Right ventricle myocardium superior (tissue), 1 donor: ENCODE data around the gene MED15. TPM values are rescaled to one million over a fixed set of nuclear protein-coding genes. Genes with fewer than 3 reads are reported as not detected.

Experiments
- ATAC-seq: fragments of 200-7000 bp; cut with Tn5 transposase; one replicate; pipeline ENCODE4 v1.9.1; 2020; ENCODE audit warnings: mild to moderate bottlenecking; ENCODE audit not compliant: poor library complexity
- DNase-seq: peaks from one replicate; pipeline ENCODE4 v3.0.0-alpha.2; 2020
- intact Hi-C: fragments of 100-400 bp; cut with DNase I; formaldehyde crosslinking; loops from one replicate; pipeline ENCODE4 v1.11.2; 2022
- total RNA-seq: library from RNA; stranded (reverse); fragmentation: NEBNext Ultra II Directional; extraction: Animal tissue kit (Norgen Biotek cat#: 25700); gene quantifications from one replicate; pipeline ENCODE4 v1.2.1, GENCODE V29; 2021
- donor health status: DM: no; HTN: yes; CAD: no; lungs with severe emphysema.

The MED15 gene
- total RNA-seq, 1 donor from 2014 or later, result 36.3 TPM

GRCh38 chr22:20622650-20623339 is 115.4 kb downstream of the MED15 start:
- DNase-seq, result no peak
- no peak for ATAC-seq

GRCh38 chr22:20624161-20624616 is 116.8 kb downstream of the MED15 start:
- intact Hi-C loops, result loop anchor here (10.0 kb wide), 1 partner anchor 51 kb away; no protein-coding TSS in a partner anchor

More at GRCh38 chr22:20622650-20623339, 115.4 kb downstream of the MED15 start:
- intact Hi-C loops, result loop anchor here (10.0 kb wide), 1 partner anchor 52 kb away; no protein-coding TSS in a partner anchor

GRCh38 chr22:20625270-20625669 is 117.9 kb downstream of the MED15 start:
- no peak for DNase-seq
- intact Hi-C loops, result loop anchor here (10.0 kb wide), 1 partner anchor 50 kb away; no protein-coding TSS in a partner anchor
- no peak for ATAC-seq

More at GRCh38 chr22:20624161-20624616, 116.8 kb downstream of the MED15 start:
- no peak for ATAC-seq
- DNase-seq, result no peak

GRCh38 chr22:20626811-20627210 is 119.4 kb downstream of the MED15 start:
- no peak for ATAC-seq
- intact Hi-C loops, result loop anchor here (10.0 kb wide), 1 partner anchor 48 kb away; no protein-coding TSS in a partner anchor
- DNase-seq, result no peak

- ATAC-seq (no peak), DNase-seq (no peak)
- intact Hi-C loops, result loop anchor here (10.0 kb wide), 1 partner anchor 47 kb away; no protein-coding TSS in a partner anchor
Measured at GRCh38 chr22:20627432-20627831, 120.0 kb downstream of the MED15 start.

GRCh38 chr22:20628081-20628939 is 120.9 kb downstream of the MED15 start:
- DNase-seq, result no peak
- ATAC-seq, result no peak
- intact Hi-C loops, result loop anchor here (10.0 kb wide), 1 partner anchor 46 kb away; no protein-coding TSS in a partner anchor

GRCh38 chr22:20629401-20629800 is 122.0 kb downstream of the MED15 start:
- ATAC-seq (no peak), DNase-seq (no peak)
- intact Hi-C loops, result loop anchor here (10.0 kb wide), 1 partner anchor 45 kb away; no protein-coding TSS in a partner anchor

- intact Hi-C loops, result no loop called here
- no peak for ATAC-seq
- no peak for DNase-seq
Measured at GRCh38 chr22:20630873-20631617, 123.6 kb downstream of the MED15 start.

- intact Hi-C loops, result no loop called here
- DNase-seq (no peak), ATAC-seq (no peak)
Measured at GRCh38 chr22:20632082-20632481, 124.7 kb downstream of the MED15 start.

GRCh38 chr22:20632518-20632917 is 125.1 kb downstream of the MED15 start:
- intact Hi-C loops, result no loop called here
- ATAC-seq (no peak), DNase-seq (no peak)

GRCh38 chr22:20634560-20635226 is 127.3 kb downstream of the MED15 start:
- DNase-seq (no peak), ATAC-seq (no peak)
- intact Hi-C loops, result no loop called here

- ATAC-seq (no peak), DNase-seq (no peak)
- intact Hi-C loops, result no loop called here
Measured at GRCh38 chr22:20635227-20635591, 127.8 kb downstream of the MED15 start.

GRCh38 chr22:20636075-20636812 is 128.8 kb downstream of the MED15 start:
- no peak for ATAC-seq
- intact Hi-C loops, result no loop called here

GRCh38 chr22:20636945-20637344 is 129.5 kb downstream of the MED15 start:
- DNase-seq (no peak), ATAC-seq (no peak)
- intact Hi-C loops, result no loop called here

More at GRCh38 chr22:20636075-20636812, 128.8 kb downstream of the MED15 start:
- no peak for DNase-seq
